ENCODE data around the gene HIF1A. TPM values are rescaled to one million over a fixed set of nuclear protein-coding genes. Genes with fewer than 3 reads are reported as not detected.

The HIF1A gene
- total RNA-seq, 2 experiments from 2014 or later: 157 to 158 TPM

DNA sequence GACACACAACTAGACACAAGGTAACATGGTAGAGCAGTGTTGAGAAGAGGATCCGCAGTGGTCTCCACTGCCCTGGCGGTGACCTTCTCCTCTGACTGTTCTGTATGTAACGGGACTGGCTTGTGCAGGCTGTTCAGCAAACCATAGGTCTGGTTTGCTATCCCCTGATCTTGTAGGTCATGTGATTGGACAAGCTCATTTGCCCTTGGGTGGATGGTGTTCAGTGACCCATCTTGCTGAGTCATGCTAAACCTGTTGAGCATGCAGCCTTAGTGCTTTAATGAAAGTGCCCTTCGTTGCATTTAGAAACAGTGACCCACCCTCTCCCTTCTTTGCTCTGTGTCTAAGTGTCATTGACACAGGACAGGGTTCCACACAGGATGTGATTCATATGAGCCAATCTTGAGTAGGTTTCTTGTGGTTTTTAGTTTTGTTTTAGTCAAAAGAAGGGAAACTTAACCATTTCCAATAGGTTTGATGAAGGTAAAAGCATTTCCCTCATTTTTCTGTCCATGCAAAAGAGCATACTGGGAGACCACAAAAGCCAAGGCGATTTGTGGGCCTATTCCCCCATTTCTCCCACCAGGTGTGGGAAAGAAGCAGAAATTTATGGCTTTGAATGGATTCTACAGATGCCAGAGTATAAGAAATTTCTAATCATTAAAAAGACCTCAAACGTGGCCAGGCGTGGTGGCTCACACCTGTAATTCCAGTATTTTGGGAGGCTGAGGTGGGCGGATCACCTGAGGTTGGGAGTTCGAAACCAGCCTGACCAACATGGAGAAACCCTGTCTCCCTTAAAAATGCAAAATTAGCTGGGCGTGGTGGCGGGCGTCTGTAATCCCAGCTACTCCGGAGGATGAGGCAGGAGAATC lies 32.6 kb upstream of the HIF1A start:
- peaks cover 67% of the 10 kb centered on the region for H3K4me1 Mint-ChIP-seq
- peak overlapping the region; percentile 99 for H3K27ac Mint-ChIP-seq
- peaks cover 11% of the 10 kb centered on the region for H3K9me3 Mint-ChIP-seq
- peak; percentile 58 for DNase-seq
- H3K36me3 Mint-ChIP-seq: peaks cover 21% of the 10 kb centered on the region
- no peaks in the 10 kb centered on the region for H3K27me3 Mint-ChIP-seq
- H3K4me3 Mint-ChIP-seq: peak overlapping the region; percentile 73

DNA sequence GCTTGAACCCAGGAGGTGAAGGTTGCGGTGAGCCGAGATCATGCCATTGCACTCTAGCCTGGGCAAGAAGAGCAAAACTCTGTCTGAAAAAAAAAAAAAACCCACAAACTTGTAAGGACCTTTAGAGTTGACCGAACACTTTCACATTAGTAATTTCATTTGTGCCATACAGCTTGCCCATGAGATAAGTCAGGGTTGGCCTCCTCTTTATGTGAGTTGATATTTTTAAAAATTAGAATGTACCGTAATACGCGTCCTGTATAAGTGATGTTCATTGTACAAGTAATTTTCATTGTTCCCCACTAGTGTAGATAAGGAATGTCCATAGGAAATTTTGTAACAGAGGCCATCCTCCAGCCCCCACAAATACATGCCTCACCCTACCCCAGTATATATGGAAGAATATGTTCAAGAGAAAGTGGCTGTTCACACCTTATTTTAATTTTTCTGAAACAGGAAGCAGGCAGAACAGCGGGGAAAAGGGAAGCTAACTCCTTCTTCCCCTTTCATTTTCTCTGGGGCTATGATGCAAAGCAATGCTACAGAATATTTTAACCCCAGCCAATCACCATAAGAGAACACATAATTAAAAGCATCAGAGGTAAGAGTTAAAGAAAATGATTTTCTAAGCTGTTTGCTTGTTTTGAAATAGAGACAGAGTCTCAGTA lies 31.9 kb upstream of the HIF1A start:
- H3K27me3 Mint-ChIP-seq: no peaks in the 10 kb centered on the region
- H3K9me3 Mint-ChIP-seq: peaks cover 10% of the 10 kb centered on the region
- no peak for DNase-seq
- peaks cover 21% of the 10 kb centered on the region for H3K36me3 Mint-ChIP-seq
- H3K4me1 Mint-ChIP-seq: peaks cover 67% of the 10 kb centered on the region
- H3K4me3 Mint-ChIP-seq: peak overlapping the region; percentile 60
- peak overlapping the region; percentile 99 for H3K27ac Mint-ChIP-seq

DNA sequence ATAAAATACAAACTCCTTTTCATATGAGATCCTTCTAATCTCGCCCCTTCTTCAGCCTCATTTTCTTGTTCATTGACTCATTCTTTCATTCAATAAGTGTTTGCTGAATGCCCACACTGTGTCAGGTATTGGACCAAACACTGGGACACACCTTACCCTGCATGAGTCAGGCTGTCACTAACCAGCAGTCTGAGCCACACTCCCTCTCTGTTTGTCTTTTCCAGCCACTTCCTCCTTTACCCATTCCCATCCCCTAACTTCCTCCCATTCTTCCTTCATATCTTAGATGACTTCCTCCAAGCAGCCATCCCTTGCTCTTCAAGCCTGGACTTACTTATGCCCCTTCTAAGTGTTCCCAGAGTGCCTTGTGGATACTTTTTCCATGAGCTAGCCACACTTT lies 27.0 kb upstream of the HIF1A start:
- peaks cover 3% of the 10 kb centered on the region for H3K9me3 Mint-ChIP-seq
- H3K36me3 Mint-ChIP-seq: peaks cover 8% of the 10 kb centered on the region
- H3K27ac Mint-ChIP-seq: no peak overlapping the region
- peaks cover 42% of the 10 kb centered on the region for H3K4me1 Mint-ChIP-seq
- no peaks in the 10 kb centered on the region for H3K27me3 Mint-ChIP-seq
- no peak overlapping the region for H3K4me3 Mint-ChIP-seq
- DNase-seq: no peak

- Mint-ChIP-seq H3K4me3 (no peak overlapping the region), H3K9me3 (no peaks in the 10 kb centered on the region), H3K4me1 (peaks cover 32% of the 10 kb centered on the region), H3K36me3 (peaks cover 2% of the 10 kb centered on the region), H3K27me3 (no peaks in the 10 kb centered on the region), H3K27ac (no peak overlapping the region)
- no peak for DNase-seq
These were observed 24.7 kb upstream of the HIF1A start for GRCh38 chr14:61670576-61670975.

DNA sequence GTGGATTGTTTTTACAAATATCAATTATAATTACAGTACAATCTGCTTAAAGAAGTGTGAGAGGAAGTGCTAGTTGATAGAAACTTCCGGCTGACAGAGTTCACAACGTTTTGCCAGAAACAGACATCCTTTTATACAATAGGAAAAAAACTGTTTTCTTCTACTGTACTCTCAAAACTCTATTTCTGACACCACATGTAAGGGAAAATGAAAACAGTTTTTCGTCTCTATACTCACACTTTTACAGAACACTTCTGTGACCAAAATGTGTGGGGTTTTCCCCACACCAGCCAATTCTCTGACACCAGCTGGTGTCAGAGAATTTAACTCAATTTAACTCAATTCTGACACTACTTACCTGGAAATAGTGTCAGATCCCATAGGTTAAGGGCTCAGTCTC lies 24.2 kb upstream of the HIF1A start:
- Mint-ChIP-seq H3K36me3 (peaks cover 2% of the 10 kb centered on the region), H3K9me3 (no peaks in the 10 kb centered on the region), H3K4me3 (no peak overlapping the region), H3K4me1 (peaks cover 29% of the 10 kb centered on the region), H3K27me3 (no peaks in the 10 kb centered on the region), H3K27ac (no peak overlapping the region)
- DNase-seq: peak; percentile 45

DNA sequence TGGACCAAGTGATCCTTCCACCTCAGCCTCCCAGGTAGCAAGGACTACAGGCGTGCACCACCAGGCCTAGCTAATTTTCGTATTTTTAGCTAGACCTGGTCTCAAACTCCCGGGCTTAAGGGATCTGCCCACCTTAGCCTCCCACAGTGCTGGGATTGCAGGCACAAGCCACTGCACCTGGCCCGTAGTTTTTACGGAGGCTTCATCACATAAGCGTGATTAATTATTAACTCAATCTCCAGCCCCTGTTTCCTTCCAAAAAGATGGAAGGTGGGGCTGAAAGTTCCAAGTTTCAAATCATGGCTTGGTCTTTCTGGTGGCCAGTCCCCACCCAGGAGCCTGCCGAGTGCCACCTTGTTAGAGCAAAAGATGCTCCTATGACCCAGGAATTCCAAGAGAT lies 22.5 kb upstream of the HIF1A start:
- H3K4me3 Mint-ChIP-seq: no peak overlapping the region
- H3K9me3 Mint-ChIP-seq: no peaks in the 10 kb centered on the region
- no peak overlapping the region for H3K27ac Mint-ChIP-seq
- no peak for DNase-seq
- no peaks in the 10 kb centered on the region for H3K27me3 Mint-ChIP-seq
- H3K4me1 Mint-ChIP-seq: peaks cover 22% of the 10 kb centered on the region
- peaks cover 2% of the 10 kb centered on the region for H3K36me3 Mint-ChIP-seq

- Mint-ChIP-seq H3K27ac (no peak overlapping the region), H3K9me3 (no peaks in the 10 kb centered on the region), H3K4me1 (peaks cover 22% of the 10 kb centered on the region), H3K4me3 (no peak overlapping the region), H3K36me3 (peaks cover 2% of the 10 kb centered on the region), H3K27me3 (no peaks in the 10 kb centered on the region)
- DNase-seq: no peak
These were observed 22.0 kb upstream of the HIF1A start for GRCh38 chr14:61673305-61673704.

DNA sequence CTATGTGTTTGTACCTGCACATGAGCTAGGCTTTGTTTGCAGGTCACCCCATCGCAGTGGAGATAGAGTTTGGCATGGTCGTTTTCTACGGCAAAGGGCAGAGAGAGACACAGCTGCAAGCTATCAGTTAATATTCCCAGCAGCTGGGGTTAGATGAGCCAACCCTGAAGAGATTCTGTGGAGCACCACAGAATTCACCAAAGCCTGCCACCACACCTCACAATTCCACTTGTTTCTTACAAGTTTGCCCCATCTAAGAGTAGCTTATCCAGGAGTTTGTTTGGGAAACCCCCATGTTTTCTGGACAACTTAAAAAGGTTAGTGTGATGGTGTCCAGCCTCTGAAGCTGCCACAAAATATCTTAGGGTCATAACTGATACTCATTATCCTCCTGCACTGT lies 20.0 kb upstream of the HIF1A start:
- Mint-ChIP-seq H3K9me3 (no peaks in the 10 kb centered on the region), H3K27ac (no peak overlapping the region), H3K4me1 (peaks cover 22% of the 10 kb centered on the region), H3K36me3 (peaks cover 2% of the 10 kb centered on the region), H3K27me3 (no peaks in the 10 kb centered on the region), H3K4me3 (no peak overlapping the region)
- no peak for DNase-seq

GRCh38 chr14:61677479-61677878 lies 17.8 kb upstream of the HIF1A start:
- Mint-ChIP-seq H3K36me3 (peaks cover 2% of the 10 kb centered on the region), H3K4me3 (no peak overlapping the region), H3K27ac (no peak overlapping the region), H3K9me3 (no peaks in the 10 kb centered on the region), H3K27me3 (no peaks in the 10 kb centered on the region), H3K4me1 (peaks cover 13% of the 10 kb centered on the region)
- no peak for DNase-seq

DNA sequence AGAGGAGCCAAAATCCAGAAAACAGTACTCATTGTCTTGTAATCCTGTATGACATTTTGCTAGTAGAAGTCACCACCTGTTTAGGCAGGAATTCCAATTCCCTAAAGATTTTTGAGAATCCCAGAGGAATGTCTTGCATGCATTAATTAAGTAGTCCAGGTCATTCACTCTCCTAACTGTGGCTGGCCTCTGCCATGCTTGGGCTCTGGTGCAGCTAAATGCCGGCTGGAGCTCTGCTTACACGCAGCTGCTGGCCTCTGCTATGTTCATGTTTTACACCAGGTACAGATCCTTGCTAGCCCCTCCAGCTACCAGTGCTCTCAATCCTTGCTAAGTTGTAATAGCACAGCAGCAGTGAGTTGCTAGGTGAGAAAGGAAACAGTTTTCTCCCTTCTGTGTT lies 16.3 kb upstream of the HIF1A start:
- Mint-ChIP-seq H3K4me1 (peaks cover 9% of the 10 kb centered on the region), H3K27ac (no peak overlapping the region), H3K36me3 (peaks cover 2% of the 10 kb centered on the region), H3K4me3 (no peak overlapping the region), H3K27me3 (no peaks in the 10 kb centered on the region), H3K9me3 (no peaks in the 10 kb centered on the region)
- no peak for DNase-seq

GRCh38 chr14:61681413-61681812 lies 13.9 kb upstream of the HIF1A start:
- no peak for DNase-seq
- no peaks in the 10 kb centered on the region for H3K36me3 Mint-ChIP-seq
- H3K9me3 Mint-ChIP-seq: no peaks in the 10 kb centered on the region
- no peak overlapping the region for H3K4me3 Mint-ChIP-seq
- peaks cover 11% of the 10 kb centered on the region for H3K4me1 Mint-ChIP-seq
- H3K27me3 Mint-ChIP-seq: no peaks in the 10 kb centered on the region
- H3K27ac Mint-ChIP-seq: no peak overlapping the region

DNA sequence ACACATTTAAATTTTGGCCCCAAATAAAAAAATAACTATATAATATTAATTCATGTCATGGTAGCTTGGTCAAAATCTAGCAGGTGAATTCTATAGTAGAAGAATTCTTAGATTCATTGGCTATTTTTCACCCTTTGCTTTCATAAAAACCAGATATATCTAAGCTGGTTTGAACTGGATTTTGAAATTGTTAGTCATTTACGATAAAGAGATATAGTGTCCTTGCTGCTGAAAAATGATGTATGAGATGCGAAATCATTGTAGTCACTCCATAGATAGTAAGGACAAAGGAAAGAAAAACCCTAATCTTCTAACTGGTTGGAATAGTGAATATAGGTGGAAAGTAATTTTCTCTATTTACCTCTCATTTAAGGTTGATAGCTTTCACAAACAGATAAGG lies 12.2 kb upstream of the HIF1A start:
- Mint-ChIP-seq H3K9me3 (no peaks in the 10 kb centered on the region), H3K36me3 (no peaks in the 10 kb centered on the region), H3K27me3 (no peaks in the 10 kb centered on the region), H3K4me1 (peaks cover 11% of the 10 kb centered on the region), H3K27ac (no peak overlapping the region), H3K4me3 (no peak overlapping the region)
- DNase-seq: no peak

- H3K27me3 Mint-ChIP-seq: no peaks in the 10 kb centered on the region
- no peak for DNase-seq
- H3K9me3 Mint-ChIP-seq: peaks cover 3% of the 10 kb centered on the region
- H3K36me3 Mint-ChIP-seq: peaks cover 7% of the 10 kb centered on the region
- no peak overlapping the region for H3K27ac Mint-ChIP-seq
- H3K4me1 Mint-ChIP-seq: peaks cover 37% of the 10 kb centered on the region
- no peak overlapping the region for H3K4me3 Mint-ChIP-seq
These were observed 5.3 kb upstream of the HIF1A start for GRCh38 chr14:61690039-61690438.

GRCh38 chr14:61690982-61691381 lies 4.3 kb upstream of the HIF1A start:
- Mint-ChIP-seq H3K4me3 (no peak overlapping the region), H3K36me3 (peaks cover 10% of the 10 kb centered on the region), H3K27ac (peak overlapping the region; percentile 60), H3K9me3 (peaks cover 3% of the 10 kb centered on the region), H3K27me3 (no peaks in the 10 kb centered on the region), H3K4me1 (peaks cover 35% of the 10 kb centered on the region)
- DNase-seq: no peak

- Mint-ChIP-seq H3K4me3 (peak overlapping the region; percentile 47), H3K36me3 (peaks cover 15% of the 10 kb centered on the region), H3K27ac (peak overlapping the region; percentile 60), H3K9me3 (peaks cover 3% of the 10 kb centered on the region), H3K27me3 (no peaks in the 10 kb centered on the region), H3K4me1 (peaks cover 35% of the 10 kb centered on the region)
- DNase-seq: no peak
These were observed 3.8 kb upstream of the HIF1A start for GRCh38 chr14:61691495-61691894.

DNA sequence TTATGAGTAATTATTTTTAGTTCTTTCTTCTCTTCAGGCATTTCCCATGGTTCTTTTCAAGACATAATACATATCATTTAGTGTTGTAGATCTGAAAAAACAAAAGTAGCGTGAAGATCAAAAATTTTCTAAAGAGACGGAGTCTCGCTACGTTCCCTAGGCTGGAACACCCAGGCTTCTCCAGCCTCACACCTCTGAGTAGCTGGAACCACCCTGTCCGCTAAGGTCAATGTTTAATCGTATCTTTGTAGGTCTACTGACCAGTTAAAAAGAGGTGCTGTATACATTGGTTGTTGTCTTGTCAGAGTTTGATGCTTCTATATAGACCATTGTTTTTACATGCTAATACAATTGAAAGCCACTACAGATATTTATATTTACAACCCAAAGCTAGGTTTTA lies 1.3 kb upstream of the HIF1A start:
- H3K9me3 Mint-ChIP-seq: peaks cover 3% of the 10 kb centered on the region
- no peaks in the 10 kb centered on the region for H3K27me3 Mint-ChIP-seq
- peaks cover 44% of the 10 kb centered on the region for H3K4me1 Mint-ChIP-seq
- DNase-seq: no peak
- peak overlapping the region; percentile 94 for H3K27ac Mint-ChIP-seq
- peak overlapping the region; percentile 85 for H3K4me3 Mint-ChIP-seq
- peaks cover 39% of the 10 kb centered on the region for H3K36me3 Mint-ChIP-seq

Data from activated naive CD8-positive, alpha-beta T cell treated with anti-CD3 and anti-CD28 coated beads for 36 hours (primary cell).